ENCODE measurements around the gene NCKAP1. TPM values are rescaled to one million over a fixed set of nuclear protein-coding genes. Genes with fewer than 3 reads are reported as not detected.

Gene NCKAP1
- total RNA-seq, 1 experiment from 2014 or later, result 162 TPM

DNA sequence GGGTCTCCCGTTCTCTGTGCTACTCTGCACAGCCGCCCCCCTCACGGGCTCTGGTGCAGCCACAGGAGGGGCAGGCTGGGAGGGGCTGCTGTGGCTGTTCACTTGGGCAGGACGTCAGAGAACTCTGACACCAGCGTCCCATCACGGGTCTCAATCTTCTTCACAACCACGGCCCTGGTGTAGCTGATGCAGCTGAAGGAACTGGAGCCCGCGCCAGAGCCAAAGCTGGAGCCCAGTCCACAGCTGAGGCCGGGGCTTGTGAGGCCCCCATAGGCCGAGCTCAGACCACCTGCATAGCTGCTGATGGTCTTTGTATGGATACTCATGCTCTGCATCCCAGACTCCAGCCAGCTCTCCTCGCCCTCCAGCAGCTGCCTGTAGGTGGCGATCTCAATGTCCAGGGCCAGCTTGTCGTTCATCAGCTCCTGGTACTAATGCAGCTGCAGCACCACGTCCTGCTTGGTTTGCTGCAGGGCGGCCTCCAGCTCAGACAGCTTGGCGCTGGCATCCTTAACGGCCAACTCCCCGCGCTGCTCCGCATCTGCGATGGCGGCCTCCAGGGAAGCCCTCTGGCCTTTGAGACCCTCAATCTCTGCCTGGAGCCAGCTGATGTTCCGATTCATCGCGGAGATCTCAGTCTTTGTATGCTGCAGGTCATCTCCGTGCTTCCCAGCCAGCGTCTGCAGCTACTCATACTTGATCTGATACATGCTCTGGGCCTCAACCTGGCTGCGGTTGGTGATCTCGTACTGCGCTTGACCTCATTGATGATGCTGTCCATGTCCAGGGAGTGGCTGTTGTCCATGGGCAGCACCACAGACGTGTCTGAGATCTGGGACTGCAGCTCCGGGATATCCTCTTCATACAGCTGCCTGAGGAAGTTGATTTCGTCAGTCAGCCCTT is 32.9 kb upstream of the NCKAP1 start:
- peak in 1 of 2 experiments; percentile 31 for DNase-seq
- Mint-ChIP-seq H3K4me3 (ENCODE audit: unreplicated experiment) (no peak overlapping the region), H3K9me3 (ENCODE audit: unreplicated experiment) (no peaks in the 10 kb centered on the region), H3K4me1 (ENCODE audit: low read depth, unreplicated experiment) (no peaks in the 10 kb centered on the region), H3K36me3 (ENCODE audit: insufficient read depth, unreplicated experiment) (no peaks in the 10 kb centered on the region), H3K27ac (ENCODE audit: unreplicated experiment) (no peak overlapping the region), H3K27me3 (ENCODE audit: insufficient read depth, unreplicated experiment) (peaks cover 3% of the 10 kb centered on the region)
- H3K36me3 ChIP-seq (ENCODE audit: control insufficient read depth, insufficient read depth, low read length), result no peaks in the 10 kb centered on the region
- TF ChIP-seq, protein P1, sequence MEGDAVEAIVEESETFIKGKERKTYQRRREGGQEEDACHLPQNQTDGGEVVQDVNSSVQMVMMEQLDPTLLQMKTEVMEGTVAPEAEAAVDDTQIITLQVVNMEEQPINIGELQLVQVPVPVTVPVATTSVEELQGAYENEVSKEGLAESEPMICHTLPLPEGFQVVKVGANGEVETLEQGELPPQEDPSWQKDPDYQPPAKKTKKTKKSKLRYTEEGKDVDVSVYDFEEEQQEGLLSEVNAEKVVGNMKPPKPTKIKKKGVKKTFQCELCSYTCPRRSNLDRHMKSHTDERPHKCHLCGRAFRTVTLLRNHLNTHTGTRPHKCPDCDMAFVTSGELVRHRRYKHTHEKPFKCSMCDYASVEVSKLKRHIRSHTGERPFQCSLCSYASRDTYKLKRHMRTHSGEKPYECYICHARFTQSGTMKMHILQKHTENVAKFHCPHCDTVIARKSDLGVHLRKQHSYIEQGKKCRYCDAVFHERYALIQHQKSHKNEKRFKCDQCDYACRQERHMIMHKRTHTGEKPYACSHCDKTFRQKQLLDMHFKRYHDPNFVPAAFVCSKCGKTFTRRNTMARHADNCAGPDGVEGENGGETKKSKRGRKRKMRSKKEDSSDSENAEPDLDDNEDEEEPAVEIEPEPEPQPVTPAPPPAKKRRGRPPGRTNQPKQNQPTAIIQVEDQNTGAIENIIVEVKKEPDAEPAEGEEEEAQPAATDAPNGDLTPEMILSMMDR (IDR thresholded peaks at IDR 0.05; ENCODE audit: insufficient read depth in 1 of 2, low read depth in 1 of 2, low read length in 1 of 2, severe bottlenecking in 1 of 2, unreplicated experiment in 1 of 2), result peak in 1 of 2 experiments; percentile 23
- peaks cover 10% of the 10 kb centered on the region for H3K9me3 ChIP-seq
- intact Hi-C loops (cut with micrococcal nuclease; ENCODE audit: unreplicated experiment), result no loop called here
- no peaks in the 10 kb centered on the region for H3K27me3 ChIP-seq (replicated peaks; ENCODE audit: control insufficient read depth, insufficient read depth, low read length)
- POLR2A ChIA-PET, result no interaction called here
- H3K4me3 ChIP-seq (ENCODE audit: low read depth, low read length), result no peak overlapping the region
- no TSS peak for BruUV-seq (replicated peaks)
- no peaks in the 10 kb centered on the region for H3K4me1 ChIP-seq
- CTCF ChIA-PET, result interaction anchor here (0.7 kb wide), 1 partner anchor 16 kb away, joined by 3 read pairs; no protein-coding TSS in a partner anchor

DNA sequence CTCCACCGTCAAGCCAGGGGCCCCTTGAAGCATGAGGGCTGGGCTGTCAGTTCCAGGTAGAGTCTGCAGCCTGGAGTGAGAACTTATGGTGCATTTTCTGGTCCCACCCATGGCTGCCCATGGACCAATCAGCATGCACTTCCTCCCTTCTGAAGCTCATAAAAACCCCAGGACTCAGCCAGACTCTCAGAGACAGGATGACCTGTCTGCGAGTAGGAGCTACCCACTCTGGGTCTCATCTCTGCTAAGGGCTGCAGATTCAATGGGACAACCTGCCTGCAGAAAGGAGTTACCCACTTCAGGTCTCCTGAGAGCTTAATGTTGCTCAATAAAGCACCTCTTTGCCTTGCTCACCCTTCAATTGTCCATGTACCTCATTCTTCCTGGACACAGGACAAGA is 30.9 kb upstream of the NCKAP1 start:
- no peak overlapping the region for H3K27ac Mint-ChIP-seq (ENCODE audit: unreplicated experiment)
- TF ChIP-seq, protein P1 (IDR thresholded peaks at IDR 0.05; ENCODE audit: insufficient read depth in 1 of 2, low read depth in 1 of 2, low read length in 1 of 2, severe bottlenecking in 1 of 2, unreplicated experiment in 1 of 2), result no peak
- Histone ChIP-seq H3K36me3 (ENCODE audit: control insufficient read depth, insufficient read depth, low read length) (no peaks in the 10 kb centered on the region), H3K27me3 (replicated peaks; ENCODE audit: control insufficient read depth, insufficient read depth, low read length) (no peaks in the 10 kb centered on the region), H3K4me3 (ENCODE audit: low read depth, low read length) (no peak overlapping the region), H3K9me3 (peaks cover 10% of the 10 kb centered on the region), H3K4me1 (no peaks in the 10 kb centered on the region)
- no peaks in the 10 kb centered on the region for H3K36me3 Mint-ChIP-seq (ENCODE audit: insufficient read depth, unreplicated experiment)
- no peaks in the 10 kb centered on the region for H3K4me1 Mint-ChIP-seq (ENCODE audit: low read depth, unreplicated experiment)
- H3K9me3 Mint-ChIP-seq (ENCODE audit: unreplicated experiment), result no peaks in the 10 kb centered on the region
- CTCF ChIA-PET, result no interaction called here
- no TSS peak for BruUV-seq (replicated peaks)
- peaks cover 3% of the 10 kb centered on the region for H3K27me3 Mint-ChIP-seq (ENCODE audit: insufficient read depth, unreplicated experiment)
- intact Hi-C loops (cut with micrococcal nuclease; ENCODE audit: unreplicated experiment), result no loop called here
- POLR2A ChIA-PET, result no interaction called here
- no peak for DNase-seq
- H3K4me3 Mint-ChIP-seq (ENCODE audit: unreplicated experiment), result no peak overlapping the region

DNA sequence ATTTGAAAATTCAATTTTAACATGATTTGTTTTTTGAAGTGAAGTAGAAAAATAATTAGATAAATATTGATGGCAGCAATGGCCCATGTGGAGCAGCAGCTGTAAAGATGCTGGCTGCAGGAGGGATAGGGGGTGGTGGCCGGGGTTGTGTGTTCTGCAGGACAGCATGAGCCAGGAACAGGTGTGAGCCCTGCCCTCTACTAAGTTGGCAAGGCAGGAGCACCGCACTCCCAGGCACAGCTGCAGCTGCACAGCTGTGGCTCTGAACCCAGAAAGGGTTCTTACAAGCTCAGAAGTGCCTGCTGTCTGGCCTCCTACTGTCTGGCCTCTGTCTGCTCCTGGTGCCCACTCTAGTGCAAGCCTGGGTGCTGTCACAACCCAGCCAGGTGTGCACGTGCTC is 30.3 kb upstream of the NCKAP1 start:
- H3K4me1 Mint-ChIP-seq (ENCODE audit: low read depth, unreplicated experiment), result no peaks in the 10 kb centered on the region
- ChIA-PET CTCF (no interaction called here), POLR2A (no interaction called here)
- no peaks in the 10 kb centered on the region for H3K9me3 Mint-ChIP-seq (ENCODE audit: unreplicated experiment)
- BruUV-seq (replicated peaks), result no TSS peak
- intact Hi-C loops (cut with micrococcal nuclease; ENCODE audit: unreplicated experiment), result no loop called here
- no peaks in the 10 kb centered on the region for H3K4me1 ChIP-seq
- TF ChIP-seq, protein P1 (IDR thresholded peaks at IDR 0.05; ENCODE audit: insufficient read depth in 1 of 2, low read depth in 1 of 2, low read length in 1 of 2, severe bottlenecking in 1 of 2, unreplicated experiment in 1 of 2), result no peak
- H3K27ac Mint-ChIP-seq (ENCODE audit: unreplicated experiment), result no peak overlapping the region
- no peak for DNase-seq
- H3K36me3 Mint-ChIP-seq (ENCODE audit: insufficient read depth, unreplicated experiment), result no peaks in the 10 kb centered on the region
- H3K27me3 Mint-ChIP-seq (ENCODE audit: insufficient read depth, unreplicated experiment), result peaks cover 3% of the 10 kb centered on the region
- H3K9me3 ChIP-seq, result peaks cover 10% of the 10 kb centered on the region
- H3K36me3 ChIP-seq (ENCODE audit: control insufficient read depth, insufficient read depth, low read length), result no peaks in the 10 kb centered on the region
- H3K4me3 Mint-ChIP-seq (ENCODE audit: unreplicated experiment), result no peak overlapping the region
- H3K4me3 ChIP-seq (ENCODE audit: low read depth, low read length), result no peak overlapping the region
- no peaks in the 10 kb centered on the region for H3K27me3 ChIP-seq (replicated peaks; ENCODE audit: control insufficient read depth, insufficient read depth, low read length)

Measured in Caco-2 (cell line).